Epithelial cell of esophagus (primary cell): ENCODE results near the gene CIPC.

ENCODE experiments used
- DNase-seq: peaks from one replicate; pipeline ENCODE4 v3.0.0; 2010; ENCODE audit warnings: low read depth
- H3K4me3 ChIP-seq: 2 replicates; pipeline ENCODE4 v1.5.1; 2011; ENCODE audit warnings: mild to moderate bottlenecking, low read length, control low read depth
- CTCF ChIP-seq: IDR thresholded peaks from 2 replicates; pipeline ENCODE4 v1.5.1; 2011; ENCODE audit warnings: low read depth, mild to moderate bottlenecking, low read length, control low read depth, inconsistent platforms; ENCODE audit not compliant: insufficient read depth; ENCODE audit errors: missing control alignments

The CIPC gene

GRCh38 chr14:77143071-77143470, 45.0 kb downstream of the CIPC start:
- TF ChIP-seq CTCF = no peak
- DNase-seq = no peak

GRCh38 chr14:77144412-77145115, 46.5 kb downstream of the CIPC start:
- TF ChIP-seq CTCF = no peak
- no peak for DNase-seq

More at GRCh38 chr14:77143071-77143470, 45.0 kb downstream of the CIPC start:
- H3K4me3 ChIP-seq = no peak overlapping the region

GRCh38 chr14:77145975-77146740, 48.1 kb downstream of the CIPC start:
- DNase-seq = no peak
- no peak overlapping the region for H3K4me3 ChIP-seq
- TF ChIP-seq CTCF = no peak

More at GRCh38 chr14:77144412-77145115, 46.5 kb downstream of the CIPC start:
- H3K4me3 ChIP-seq = no peak overlapping the region

- DNase-seq = no peak
- no peak overlapping the region for H3K4me3 ChIP-seq
- TF ChIP-seq CTCF = no peak
These were observed 50.6 kb downstream of the CIPC start for GRCh38 chr14:77148510-77149231.

- peak; percentile 48 for TF ChIP-seq CTCF
These were observed 53.2 kb downstream of the CIPC start for GRCh38 chr14:77151245-77151644.

GRCh38 chr14:77151918-77152588, 54.0 kb downstream of the CIPC start:
- peak; percentile 27 for TF ChIP-seq CTCF
- peak; percentile 38 for DNase-seq
- no peak overlapping the region for H3K4me3 ChIP-seq

More at GRCh38 chr14:77151245-77151644, 53.2 kb downstream of the CIPC start:
- DNase-seq = peak; percentile 19
- H3K4me3 ChIP-seq = no peak overlapping the region
